GM21526 (cell line): ENCODE measurements around the gene WDFY3.

Source experiments
- ATAC-seq: cut with Tn5 transposase; IDR thresholded peaks from one replicate; pipeline ENCODE4 v1.9.1; 2021; ENCODE audit warnings: moderate library complexity; ENCODE audit not compliant: unreplicated experiment, low FRiP score

Gene WDFY3

GRCh38 chr4:84966382-84967242 lies at the start of gene WDFY3:
WDFY3 (minus strand) TSS chr4:84966690; CDS start chr4:84860591, 106,099 bp downstream.
- no peak for ATAC-seq

- no peak for ATAC-seq
Observed at GRCh38 chr4:85005865-85006377, 39.4 kb upstream of the WDFY3 start.

GRCh38 chr4:85000343-85000742 lies 33.9 kb upstream of the WDFY3 start:
- no peak for ATAC-seq

- ATAC-seq, result no peak
Observed at GRCh38 chr4:84995386-84995785, 28.9 kb upstream of the WDFY3 start.

GRCh38 chr4:84994280-84994679 lies 27.8 kb upstream of the WDFY3 start:
- no peak for ATAC-seq

- ATAC-seq, result no peak
Observed at GRCh38 chr4:84985952-84986351, 19.5 kb upstream of the WDFY3 start.

GRCh38 chr4:84977396-84977795 lies 10.9 kb upstream of the WDFY3 start:
- ATAC-seq, result no peak

GRCh38 chr4:84973856-84974255 lies 7.4 kb upstream of the WDFY3 start:
- no peak for ATAC-seq

- ATAC-seq, result no peak
Observed at GRCh38 chr4:84971319-84971932, 4.9 kb upstream of the WDFY3 start.

GRCh38 chr4:84968925-84969324 lies 2.4 kb upstream of the WDFY3 start:
- no peak for ATAC-seq

GRCh38 chr4:84967243-84967690 lies 777 bp upstream of the WDFY3 start:
- ATAC-seq, result no peak

- no peak for ATAC-seq
Observed at GRCh38 chr4:84965553-84966381, 723 bp downstream of the WDFY3 start.

GRCh38 chr4:84964995-84965552 lies 1.4 kb downstream of the WDFY3 start:
- ATAC-seq, result no peak

GRCh38 chr4:84962102-84962501 lies 4.4 kb downstream of the WDFY3 start:
- ATAC-seq, result no peak

- no peak for ATAC-seq
Observed at GRCh38 chr4:84958434-84958833, 8.1 kb downstream of the WDFY3 start.

GRCh38 chr4:84957514-84958420 lies 8.7 kb downstream of the WDFY3 start:
- ATAC-seq, result no peak

- no peak for ATAC-seq
Observed at GRCh38 chr4:84956014-84956413, 10.5 kb downstream of the WDFY3 start.

GRCh38 chr4:84954982-84955567 lies 11.4 kb downstream of the WDFY3 start:
- ATAC-seq, result no peak

- no peak for ATAC-seq
Observed at GRCh38 chr4:84952776-84953175, 13.7 kb downstream of the WDFY3 start.
